Astrocyte (in vitro differentiated cells and primary cell): ENCODE data around the gene TTC27. TPM values are rescaled to one million over a fixed set of nuclear protein-coding genes. Genes with fewer than 3 reads are reported as not detected.

Experiments used
- DNase-seq: peaks from one replicate; pipeline ENCODE4 v3.0.0-alpha.2; 2010; ENCODE audit warnings: low read depth
- FAIRE-seq: peaks from 2 replicates; lab custom pipeline; 2011; peaks lifted over from hg19 to GRCh38; lab: Jason Lieb, UNC
- H2AFZ ChIP-seq: 2 replicates; pipeline ENCODE4 v1.6.0; 2012; ENCODE audit warnings: low read depth, low read length, inconsistent platforms
- H3K27ac ChIP-seq: 2 replicates; pipeline ENCODE4 v1.5.1; 2011; ENCODE audit warnings: low read depth, low read length, inconsistent platforms
- H3K27me3 ChIP-seq: 2 replicates; pipeline ENCODE4 v1.6.0; 2011; ENCODE audit warnings: low read length, inconsistent platforms; ENCODE audit not compliant: insufficient read depth
- H3K36me3 ChIP-seq: 2 replicates; pipeline ENCODE4 v1.5.1; 2011; ENCODE audit warnings: low read length, inconsistent platforms; ENCODE audit not compliant: insufficient read depth
- H3K4me1 ChIP-seq: 2 replicates; pipeline ENCODE4 v1.5.1; 2011; ENCODE audit warnings: low read length, inconsistent platforms; ENCODE audit not compliant: insufficient read depth
- H3K4me2 ChIP-seq: 2 replicates; pipeline ENCODE4 v1.6.0; 2012; ENCODE audit warnings: low read length, inconsistent platforms
- H3K4me3 ChIP-seq: 2 replicates; pipeline ENCODE4 v1.5.1; 2011; ENCODE audit warnings: low read depth, mild to moderate bottlenecking, low read length, inconsistent platforms; ENCODE audit not compliant: insufficient read depth
- H3K79me2 ChIP-seq: 2 replicates; pipeline ENCODE4 v1.6.0; 2012; ENCODE audit warnings: mild to moderate bottlenecking, low read length, inconsistent platforms; ENCODE audit not compliant: insufficient read depth
- H3K9ac ChIP-seq: 2 replicates; pipeline ENCODE4 v1.6.0; 2012; ENCODE audit warnings: mild to moderate bottlenecking, low read length, inconsistent platforms
- H3K9me3 ChIP-seq: 2 replicates; pipeline ENCODE4 v1.5.1; 2012; ENCODE audit warnings: low read depth, mild to moderate bottlenecking, low read length, inconsistent platforms; ENCODE audit not compliant: insufficient read depth
- H4K20me1 ChIP-seq: 2 replicates; pipeline ENCODE4 v1.6.0; 2012; ENCODE audit warnings: low read length, inconsistent platforms; ENCODE audit not compliant: insufficient read depth
- H3K27ac Mint-ChIP-seq: one replicate; pipeline ENCODE4 v1.8.0; 2021; ENCODE audit warnings: mild to moderate bottlenecking, mixed read lengths; ENCODE audit not compliant: unreplicated experiment
- H3K27me3 Mint-ChIP-seq: one replicate; pipeline ENCODE4 v1.8.0; 2021; ENCODE audit warnings: low read depth, mixed read lengths; ENCODE audit not compliant: unreplicated experiment
- H3K36me3 Mint-ChIP-seq: one replicate; pipeline ENCODE4 v1.8.0; 2021; ENCODE audit warnings: low read depth, mixed read lengths; ENCODE audit not compliant: unreplicated experiment
- H3K4me1 Mint-ChIP-seq: one replicate; pipeline ENCODE4 v1.8.0; 2021; ENCODE audit warnings: low read depth, mixed read lengths; ENCODE audit not compliant: unreplicated experiment
- H3K4me3 Mint-ChIP-seq: one replicate; pipeline ENCODE4 v1.8.0; 2021; ENCODE audit warnings: mild to moderate bottlenecking, moderate library complexity, mixed read lengths; ENCODE audit not compliant: unreplicated experiment
- H3K9me3 Mint-ChIP-seq: one replicate; pipeline ENCODE4 v1.8.0; 2021; ENCODE audit warnings: mild to moderate bottlenecking, mixed read lengths; ENCODE audit not compliant: unreplicated experiment
- EZH2 ChIP-seq: IDR thresholded peaks from 2 replicates; pipeline ENCODE4 v1.6.1; 2012; ENCODE audit warnings: mild to moderate bottlenecking, low read length, inconsistent platforms; ENCODE audit not compliant: insufficient read depth
- total RNA-seq: library from RNA; stranded (reverse); gene quantifications from 2 replicates; pipeline ENCODE4 v1.2.1, GENCODE V29; 2021
- TF ChIP-seq, protein P1 (sequence below): IDR thresholded peaks from 2 replicates; pipeline ENCODE4 v1.5.1; 2011; ENCODE audit warnings: low read depth, mild to moderate bottlenecking, inconsistent platforms, low read length, moderate library complexity; ENCODE audit not compliant: insufficient read depth

Gene TTC27
- total RNA-seq, 1 donor from 2014 or later = 25.1 TPM

DNA sequence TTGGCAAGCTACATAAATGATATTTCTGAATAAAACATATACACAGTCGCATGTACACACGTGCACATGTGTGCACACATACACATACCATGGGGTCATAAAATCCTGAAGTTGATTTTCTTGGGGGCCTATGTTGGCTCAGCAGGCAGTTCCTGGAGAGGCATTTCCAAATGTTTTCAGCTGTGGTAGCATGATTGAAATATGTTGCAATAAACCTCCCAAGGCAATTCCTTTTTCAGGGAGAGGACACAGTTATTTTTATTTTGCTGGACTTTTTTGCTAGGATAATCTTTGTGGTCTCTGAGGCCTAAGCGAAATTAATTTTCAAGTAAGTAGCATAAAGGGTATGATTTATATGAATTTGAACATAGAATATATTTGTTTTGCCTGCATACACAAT, 192.2 kb downstream of the TTC27 start:
- Mint-ChIP-seq H3K9me3 (no peaks in the 10 kb centered on the region), H3K27me3 (no peaks in the 10 kb centered on the region), H3K27ac (no peak overlapping the region), H3K36me3 (no peaks in the 10 kb centered on the region), H3K4me3 (no peak overlapping the region), H3K4me1 (peaks cover under 1% of the 10 kb centered on the region)
- Histone ChIP-seq H3K27me3 (no peaks in the 10 kb centered on the region), H3K9me3 (no peaks in the 10 kb centered on the region), H3K4me2 (no peak overlapping the region), H3K36me3 (no peaks in the 10 kb centered on the region), H2AFZ (no peak overlapping the region), H3K79me2 (no peaks in the 10 kb centered on the region), H4K20me1 (no peaks in the 10 kb centered on the region), H3K9ac (no peak overlapping the region), H3K4me3 (no peak overlapping the region), H3K27ac (no peak overlapping the region), H3K4me1 (peaks cover 4% of the 10 kb centered on the region)
- DNase-seq (no peak), FAIRE-seq (no peak)
- no peak for TF ChIP-seq EZH2
- TF ChIP-seq, protein P1, sequence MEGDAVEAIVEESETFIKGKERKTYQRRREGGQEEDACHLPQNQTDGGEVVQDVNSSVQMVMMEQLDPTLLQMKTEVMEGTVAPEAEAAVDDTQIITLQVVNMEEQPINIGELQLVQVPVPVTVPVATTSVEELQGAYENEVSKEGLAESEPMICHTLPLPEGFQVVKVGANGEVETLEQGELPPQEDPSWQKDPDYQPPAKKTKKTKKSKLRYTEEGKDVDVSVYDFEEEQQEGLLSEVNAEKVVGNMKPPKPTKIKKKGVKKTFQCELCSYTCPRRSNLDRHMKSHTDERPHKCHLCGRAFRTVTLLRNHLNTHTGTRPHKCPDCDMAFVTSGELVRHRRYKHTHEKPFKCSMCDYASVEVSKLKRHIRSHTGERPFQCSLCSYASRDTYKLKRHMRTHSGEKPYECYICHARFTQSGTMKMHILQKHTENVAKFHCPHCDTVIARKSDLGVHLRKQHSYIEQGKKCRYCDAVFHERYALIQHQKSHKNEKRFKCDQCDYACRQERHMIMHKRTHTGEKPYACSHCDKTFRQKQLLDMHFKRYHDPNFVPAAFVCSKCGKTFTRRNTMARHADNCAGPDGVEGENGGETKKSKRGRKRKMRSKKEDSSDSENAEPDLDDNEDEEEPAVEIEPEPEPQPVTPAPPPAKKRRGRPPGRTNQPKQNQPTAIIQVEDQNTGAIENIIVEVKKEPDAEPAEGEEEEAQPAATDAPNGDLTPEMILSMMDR = no peak

DNA sequence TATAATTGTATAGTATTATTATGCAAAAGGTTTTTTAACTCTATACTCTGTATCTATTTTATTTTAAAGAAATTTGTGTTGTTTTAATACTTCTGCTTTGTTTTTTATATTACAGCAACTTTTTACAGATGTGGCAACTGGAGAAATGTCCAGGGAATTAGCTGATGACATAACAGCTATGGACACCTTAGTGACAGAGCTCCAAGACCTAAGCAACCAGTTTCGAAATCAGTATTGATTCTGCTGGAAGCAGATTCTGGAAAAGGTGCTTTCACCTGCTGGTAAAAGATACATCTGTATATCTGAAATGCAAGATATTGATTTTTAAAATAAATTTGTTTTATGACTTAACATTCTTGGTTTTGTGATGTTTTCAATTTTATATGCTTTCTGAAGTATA, 192.9 kb downstream of the TTC27 start:
- no peaks in the 10 kb centered on the region for H3K36me3 ChIP-seq
- no peaks in the 10 kb centered on the region for H3K9me3 Mint-ChIP-seq
- no peaks in the 10 kb centered on the region for H4K20me1 ChIP-seq
- no peak overlapping the region for H3K4me3 Mint-ChIP-seq
- no peak for TF ChIP-seq EZH2
- TF ChIP-seq, protein P1 = no peak
- H2AFZ ChIP-seq = no peak overlapping the region
- H3K36me3 Mint-ChIP-seq = no peaks in the 10 kb centered on the region
- no peak overlapping the region for H3K27ac ChIP-seq
- FAIRE-seq = peak; percentile 49
- no peak overlapping the region for H3K4me2 ChIP-seq
- DNase-seq = no peak
- H3K4me3 ChIP-seq = no peak overlapping the region
- no peaks in the 10 kb centered on the region for H3K27me3 Mint-ChIP-seq
- no peak overlapping the region for H3K27ac Mint-ChIP-seq
- no peaks in the 10 kb centered on the region for H3K27me3 ChIP-seq
- H3K9ac ChIP-seq = no peak overlapping the region
- H3K4me1 ChIP-seq = peaks cover 8% of the 10 kb centered on the region
- H3K79me2 ChIP-seq = no peaks in the 10 kb centered on the region
- H3K9me3 ChIP-seq = no peaks in the 10 kb centered on the region
- H3K4me1 Mint-ChIP-seq = peaks cover 3% of the 10 kb centered on the region

DNA sequence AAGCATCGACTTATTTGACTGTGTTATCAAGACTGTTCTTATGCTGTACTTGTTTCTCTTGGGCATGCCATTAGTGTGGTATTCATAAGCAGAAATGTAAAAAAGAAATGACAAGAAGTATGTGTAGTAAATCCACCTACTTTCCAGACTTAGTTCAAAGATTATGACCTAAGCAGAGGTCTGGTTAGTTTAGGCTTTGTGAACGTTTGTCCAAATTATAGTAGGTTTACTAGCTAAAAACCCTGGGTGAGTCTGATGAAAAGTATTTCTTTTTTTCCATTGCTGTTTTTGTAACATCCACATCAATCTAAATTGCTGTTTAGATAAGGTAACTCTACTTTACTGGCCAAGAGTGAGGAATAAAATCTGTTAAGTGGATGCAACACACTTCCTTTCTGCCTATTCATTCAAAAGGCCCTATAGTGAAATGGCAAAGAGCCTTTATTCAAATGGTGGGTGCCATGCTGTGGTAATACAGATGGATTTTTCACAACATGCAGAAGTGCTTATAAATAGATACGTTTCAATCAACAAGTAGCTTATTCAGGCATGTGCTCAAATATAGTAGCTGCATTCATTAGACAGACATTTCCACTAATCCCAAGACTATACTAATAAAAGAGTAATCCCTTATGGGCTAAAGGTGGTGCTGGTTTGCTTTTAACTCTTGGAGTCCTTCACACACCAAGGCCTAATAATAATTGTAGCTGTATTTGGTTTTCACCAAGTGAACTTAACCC, 196.4 kb downstream of the TTC27 start:
- FAIRE-seq = no peak
- H3K4me1 Mint-ChIP-seq = peaks cover 3% of the 10 kb centered on the region
- no peaks in the 10 kb centered on the region for H3K27me3 ChIP-seq

More for the DNA sequence above, 196.4 kb downstream of the TTC27 start:
- H3K79me2 ChIP-seq = no peaks in the 10 kb centered on the region
- H4K20me1 ChIP-seq = no peaks in the 10 kb centered on the region
- H3K4me3 ChIP-seq = no peak overlapping the region
- H3K9me3 ChIP-seq = no peaks in the 10 kb centered on the region
- H2AFZ ChIP-seq = no peak overlapping the region
- Mint-ChIP-seq H3K4me3 (no peak overlapping the region), H3K9me3 (peaks cover 2% of the 10 kb centered on the region), H3K27ac (no peak overlapping the region), H3K27me3 (no peaks in the 10 kb centered on the region), H3K36me3 (peaks cover 3% of the 10 kb centered on the region)
- H3K4me2 ChIP-seq = no peak overlapping the region
- H3K36me3 ChIP-seq = no peaks in the 10 kb centered on the region
- H3K9ac ChIP-seq = no peak overlapping the region
- DNase-seq = no peak
- H3K4me1 ChIP-seq = peaks cover 8% of the 10 kb centered on the region
- no peak overlapping the region for H3K27ac ChIP-seq
- no peak for TF ChIP-seq EZH2
- TF ChIP-seq, protein P1 = no peak
